GM12872 (cell line): Measurements from ENCODE around the gene MYLIP.

ENCODE experiments used
- TF ChIP-seq, protein P1 (sequence below): IDR thresholded peaks from 3 replicates; pipeline ENCODE4 v1.5.1; 2011; ENCODE audit warnings: low read depth, mild to moderate bottlenecking, low read length, moderate library complexity; ENCODE audit not compliant: insufficient read depth

MYLIP gene

DNA sequence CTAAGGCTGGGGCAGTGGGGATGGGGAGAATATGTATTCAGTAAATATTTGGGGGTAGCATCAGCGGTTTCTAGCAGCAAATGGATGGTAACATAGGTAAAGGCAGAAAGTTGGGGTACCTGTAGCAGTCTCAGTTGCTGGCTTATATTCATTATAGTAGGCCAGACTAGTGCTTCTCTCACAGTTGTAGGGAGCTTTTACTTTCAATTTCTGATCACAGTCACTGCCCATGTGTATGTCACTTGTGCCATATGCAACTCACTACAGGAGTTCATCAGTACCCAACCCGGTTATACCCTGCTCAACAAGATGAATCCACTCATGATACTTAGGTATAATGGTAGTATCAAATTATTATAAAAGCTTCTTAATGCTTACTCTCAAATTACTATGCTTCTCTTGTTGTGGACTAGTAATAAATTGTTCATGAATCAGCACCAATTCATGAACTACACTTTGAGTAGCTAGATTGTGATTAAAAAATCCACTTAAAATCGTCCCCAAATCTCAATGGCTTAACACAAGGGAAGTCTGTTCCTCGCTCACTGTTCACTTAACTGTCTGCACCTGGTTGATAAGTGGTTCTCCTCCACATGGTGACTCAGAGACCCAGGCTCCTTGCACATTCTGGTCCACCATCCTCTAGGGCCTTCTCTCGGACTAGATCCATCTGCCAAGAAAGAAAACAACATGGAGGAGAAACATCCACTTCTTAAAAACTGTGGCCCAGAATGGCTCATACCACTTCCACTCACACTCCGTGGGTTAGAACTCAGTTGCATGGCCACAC lies 31.3 kb upstream of the MYLIP start:
- TF ChIP-seq, protein P1, sequence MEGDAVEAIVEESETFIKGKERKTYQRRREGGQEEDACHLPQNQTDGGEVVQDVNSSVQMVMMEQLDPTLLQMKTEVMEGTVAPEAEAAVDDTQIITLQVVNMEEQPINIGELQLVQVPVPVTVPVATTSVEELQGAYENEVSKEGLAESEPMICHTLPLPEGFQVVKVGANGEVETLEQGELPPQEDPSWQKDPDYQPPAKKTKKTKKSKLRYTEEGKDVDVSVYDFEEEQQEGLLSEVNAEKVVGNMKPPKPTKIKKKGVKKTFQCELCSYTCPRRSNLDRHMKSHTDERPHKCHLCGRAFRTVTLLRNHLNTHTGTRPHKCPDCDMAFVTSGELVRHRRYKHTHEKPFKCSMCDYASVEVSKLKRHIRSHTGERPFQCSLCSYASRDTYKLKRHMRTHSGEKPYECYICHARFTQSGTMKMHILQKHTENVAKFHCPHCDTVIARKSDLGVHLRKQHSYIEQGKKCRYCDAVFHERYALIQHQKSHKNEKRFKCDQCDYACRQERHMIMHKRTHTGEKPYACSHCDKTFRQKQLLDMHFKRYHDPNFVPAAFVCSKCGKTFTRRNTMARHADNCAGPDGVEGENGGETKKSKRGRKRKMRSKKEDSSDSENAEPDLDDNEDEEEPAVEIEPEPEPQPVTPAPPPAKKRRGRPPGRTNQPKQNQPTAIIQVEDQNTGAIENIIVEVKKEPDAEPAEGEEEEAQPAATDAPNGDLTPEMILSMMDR = no peak

DNA sequence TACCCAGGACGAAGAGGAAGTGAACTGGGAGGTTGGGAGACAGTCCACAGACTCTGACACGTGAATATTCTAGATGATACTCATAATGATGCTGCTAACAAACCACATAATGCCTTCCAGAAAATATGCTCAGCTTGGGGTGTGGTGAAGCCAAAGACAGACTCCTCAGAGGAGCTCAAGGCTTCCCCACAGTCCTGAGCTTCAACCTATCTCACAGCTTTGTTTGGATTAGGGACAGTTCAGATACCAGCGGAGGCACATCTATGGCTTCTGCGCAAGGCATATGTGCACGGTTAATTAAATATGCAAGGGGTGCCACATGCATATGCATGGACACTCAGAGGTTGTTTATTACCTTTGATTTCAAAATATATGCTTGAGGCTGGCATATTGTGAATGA lies 30.7 kb upstream of the MYLIP start:
- TF ChIP-seq, protein P1 = no peak

DNA sequence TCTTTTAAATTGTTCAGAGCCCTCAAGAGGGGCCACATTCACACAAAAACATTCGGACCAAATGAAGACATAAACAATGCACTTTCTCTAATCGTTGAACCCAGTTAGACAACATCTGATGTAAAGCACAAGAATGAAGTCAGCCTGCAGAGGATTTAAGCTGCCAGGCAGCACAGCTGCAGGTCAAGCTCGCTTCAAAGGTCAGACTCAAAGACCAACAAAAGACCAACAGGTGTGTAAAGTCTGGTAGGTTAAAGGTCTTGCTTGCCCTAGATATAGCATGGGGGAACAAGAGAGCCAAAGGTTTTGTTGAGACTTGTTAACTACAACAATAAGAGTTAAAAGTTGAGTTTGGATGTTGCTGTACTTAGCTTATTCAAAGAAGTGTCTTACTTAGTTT lies 26.7 kb upstream of the MYLIP start:
- TF ChIP-seq, protein P1 = no peak

DNA sequence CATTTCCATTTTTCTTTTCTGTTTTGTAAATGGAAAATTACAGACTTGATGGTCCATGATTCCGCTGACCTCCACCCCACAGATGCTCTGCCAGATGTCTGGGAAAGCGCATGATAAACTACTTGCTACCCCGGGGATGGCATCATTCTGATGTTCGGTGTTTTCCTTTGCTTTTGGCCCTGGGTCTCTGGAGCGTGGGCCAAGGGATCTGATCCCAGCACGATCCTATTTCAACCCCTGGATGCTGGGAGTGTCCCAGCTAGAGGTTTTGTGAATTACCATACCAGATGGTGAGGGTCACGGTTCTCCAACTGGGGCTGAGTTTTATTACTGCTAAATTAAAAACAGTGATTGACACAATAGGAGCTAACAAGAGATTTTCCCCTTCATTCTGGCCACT lies 25.2 kb upstream of the MYLIP start:
- TF ChIP-seq, protein P1 = no peak

DNA sequence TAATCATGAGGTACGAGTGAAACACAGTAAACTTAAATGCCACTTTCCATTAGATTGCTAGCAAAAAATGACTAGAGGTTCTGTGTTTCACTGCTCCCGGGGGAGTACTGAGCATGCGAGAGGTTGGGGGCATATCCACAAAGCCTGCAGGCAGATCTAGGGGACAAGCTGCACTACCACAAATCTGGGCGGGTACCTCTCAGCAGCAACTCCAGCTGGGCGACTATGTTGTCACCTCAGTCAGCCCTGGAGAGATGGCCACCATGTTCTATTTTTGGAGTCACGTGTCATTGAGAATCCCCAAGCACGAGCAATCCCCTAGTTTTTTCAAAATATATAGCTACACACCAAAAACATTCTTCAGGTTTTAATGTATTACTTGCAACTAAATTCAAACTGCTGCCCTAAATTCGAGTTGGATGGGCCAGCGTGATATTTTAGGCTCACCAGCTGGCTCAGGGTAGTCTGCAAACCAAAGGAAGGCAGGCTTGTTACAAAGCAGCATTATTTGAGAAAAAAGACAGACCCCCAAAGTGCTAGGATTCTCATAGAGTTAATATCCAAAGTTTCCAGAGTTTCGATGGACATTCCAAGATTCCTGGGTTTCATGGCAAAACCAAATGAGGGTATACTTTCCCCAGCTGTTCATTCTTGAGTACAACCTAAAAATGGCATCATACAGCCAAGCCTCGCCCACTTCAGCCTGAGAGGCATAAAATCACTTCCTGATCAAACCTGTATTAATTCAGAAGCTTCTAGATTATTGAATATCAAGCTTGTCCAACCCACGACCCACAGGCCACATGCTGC lies 24.1 kb upstream of the MYLIP start:
- TF ChIP-seq, protein P1 = no peak

DNA sequence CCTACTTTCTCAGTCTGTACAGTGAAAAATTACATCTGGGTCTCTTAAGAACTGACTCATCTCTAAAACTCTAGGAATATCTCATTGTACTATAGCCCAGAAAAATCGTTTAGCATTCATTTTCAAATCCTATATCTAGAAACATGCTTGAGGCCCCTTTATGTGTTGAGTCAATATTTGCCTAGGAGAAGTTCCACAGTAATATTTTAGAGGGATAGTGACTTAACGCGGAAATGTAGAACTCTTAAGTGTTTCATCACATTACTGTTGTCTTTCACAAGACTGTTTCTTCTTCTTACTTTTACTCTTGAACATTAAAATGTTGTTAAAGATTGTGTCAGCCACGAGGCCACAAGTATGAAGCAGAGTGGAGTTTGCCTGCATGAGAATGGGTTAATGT lies 23.0 kb upstream of the MYLIP start:
- TF ChIP-seq, protein P1 = no peak

DNA sequence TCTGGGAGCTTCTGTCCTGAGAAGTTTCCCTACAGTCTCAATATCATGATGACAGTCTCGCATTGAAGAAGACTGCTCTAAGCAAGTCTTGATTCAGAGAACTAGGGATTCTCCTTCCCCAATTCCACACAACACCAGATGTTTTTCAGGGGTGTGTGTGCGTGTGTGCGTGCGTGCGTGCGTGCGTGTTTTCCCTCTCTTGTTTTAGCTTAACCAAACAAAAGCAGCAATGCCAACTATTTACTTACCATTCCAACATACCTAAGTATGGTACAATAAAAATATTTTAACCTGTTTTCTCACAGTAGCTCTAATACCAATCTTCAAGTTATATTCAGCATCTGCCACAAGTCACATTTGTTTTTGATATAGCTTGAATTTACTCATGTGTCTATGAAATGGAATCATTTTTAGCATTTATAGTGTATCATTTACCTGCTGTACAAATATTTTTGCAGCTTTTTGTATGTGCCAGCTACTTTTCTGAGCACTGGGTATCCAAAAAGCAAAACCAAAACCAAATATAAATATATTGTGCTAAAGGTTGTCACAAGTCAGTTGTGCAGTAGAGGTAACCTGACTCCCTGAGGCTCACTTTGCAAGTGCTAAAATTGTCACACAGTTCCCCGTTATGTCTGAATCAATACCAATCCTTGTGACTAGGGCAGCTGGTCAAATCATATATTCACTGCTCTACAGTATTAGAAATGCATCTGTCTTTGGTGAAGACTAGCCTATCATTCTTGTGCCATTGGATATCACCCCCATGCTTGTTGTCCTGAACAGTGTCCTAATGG lies 21.7 kb upstream of the MYLIP start:
- TF ChIP-seq, protein P1 = no peak
